Measurements from ENCODE around the gene PTBP1. TPM values are rescaled to one million over a fixed set of nuclear protein-coding genes. Genes with fewer than 3 reads are reported as not detected.

Gene PTBP1
- total RNA-seq, 1 donor from 2014 or later = 496 TPM

DNA sequence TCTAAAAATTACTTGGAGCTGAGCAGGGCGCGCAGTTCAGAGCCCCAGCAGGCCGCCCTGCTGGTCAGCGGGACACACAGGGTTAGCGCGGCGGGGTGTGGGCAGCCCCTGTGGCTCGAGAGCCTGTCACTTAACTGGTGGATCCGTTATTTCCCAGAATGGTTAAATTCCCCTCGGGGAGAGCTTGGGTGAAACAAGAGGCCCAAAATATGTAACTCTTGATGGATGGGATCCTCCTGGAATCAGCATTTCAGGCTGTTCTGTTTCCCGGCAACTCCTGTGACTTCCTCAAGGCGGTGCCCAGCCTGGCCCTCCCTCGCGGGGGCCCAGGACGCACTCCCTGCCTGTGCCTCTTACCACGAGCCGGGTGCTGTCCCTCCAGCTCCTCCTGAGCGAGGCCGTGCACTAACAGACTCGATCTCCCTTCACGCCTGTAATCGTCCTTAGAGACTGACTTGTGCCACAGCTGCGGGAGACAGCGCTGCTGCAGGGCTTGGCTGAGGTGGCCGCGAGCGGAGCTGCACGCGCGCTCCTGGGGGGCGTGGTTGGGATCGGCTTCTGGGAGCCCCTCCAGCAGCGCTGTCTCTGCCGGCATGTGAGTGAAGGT is 9.7 kb downstream of the PTBP1 start:
- H3K4me1 Mint-ChIP-seq (ENCODE audit: unreplicated experiment) = peaks cover 18% of the 10 kb centered on the region
- peak overlapping the region; percentile 40 for H3K4me3 Mint-ChIP-seq
- peak overlapping the region; percentile 76 for H3K27ac Mint-ChIP-seq
- peak; percentile 70 for DNase-seq (ENCODE audit: extremely low spot score, unreplicated experiment)
- H3K9me3 Mint-ChIP-seq = no peaks in the 10 kb centered on the region
- H3K27me3 Mint-ChIP-seq = no peaks in the 10 kb centered on the region
- TF ChIP-seq, protein P1, sequence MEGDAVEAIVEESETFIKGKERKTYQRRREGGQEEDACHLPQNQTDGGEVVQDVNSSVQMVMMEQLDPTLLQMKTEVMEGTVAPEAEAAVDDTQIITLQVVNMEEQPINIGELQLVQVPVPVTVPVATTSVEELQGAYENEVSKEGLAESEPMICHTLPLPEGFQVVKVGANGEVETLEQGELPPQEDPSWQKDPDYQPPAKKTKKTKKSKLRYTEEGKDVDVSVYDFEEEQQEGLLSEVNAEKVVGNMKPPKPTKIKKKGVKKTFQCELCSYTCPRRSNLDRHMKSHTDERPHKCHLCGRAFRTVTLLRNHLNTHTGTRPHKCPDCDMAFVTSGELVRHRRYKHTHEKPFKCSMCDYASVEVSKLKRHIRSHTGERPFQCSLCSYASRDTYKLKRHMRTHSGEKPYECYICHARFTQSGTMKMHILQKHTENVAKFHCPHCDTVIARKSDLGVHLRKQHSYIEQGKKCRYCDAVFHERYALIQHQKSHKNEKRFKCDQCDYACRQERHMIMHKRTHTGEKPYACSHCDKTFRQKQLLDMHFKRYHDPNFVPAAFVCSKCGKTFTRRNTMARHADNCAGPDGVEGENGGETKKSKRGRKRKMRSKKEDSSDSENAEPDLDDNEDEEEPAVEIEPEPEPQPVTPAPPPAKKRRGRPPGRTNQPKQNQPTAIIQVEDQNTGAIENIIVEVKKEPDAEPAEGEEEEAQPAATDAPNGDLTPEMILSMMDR (conservative IDR thresholded peaks at IDR 0.05) = no peak
- H3K36me3 Mint-ChIP-seq = peaks cover 22% of the 10 kb centered on the region

DNA sequence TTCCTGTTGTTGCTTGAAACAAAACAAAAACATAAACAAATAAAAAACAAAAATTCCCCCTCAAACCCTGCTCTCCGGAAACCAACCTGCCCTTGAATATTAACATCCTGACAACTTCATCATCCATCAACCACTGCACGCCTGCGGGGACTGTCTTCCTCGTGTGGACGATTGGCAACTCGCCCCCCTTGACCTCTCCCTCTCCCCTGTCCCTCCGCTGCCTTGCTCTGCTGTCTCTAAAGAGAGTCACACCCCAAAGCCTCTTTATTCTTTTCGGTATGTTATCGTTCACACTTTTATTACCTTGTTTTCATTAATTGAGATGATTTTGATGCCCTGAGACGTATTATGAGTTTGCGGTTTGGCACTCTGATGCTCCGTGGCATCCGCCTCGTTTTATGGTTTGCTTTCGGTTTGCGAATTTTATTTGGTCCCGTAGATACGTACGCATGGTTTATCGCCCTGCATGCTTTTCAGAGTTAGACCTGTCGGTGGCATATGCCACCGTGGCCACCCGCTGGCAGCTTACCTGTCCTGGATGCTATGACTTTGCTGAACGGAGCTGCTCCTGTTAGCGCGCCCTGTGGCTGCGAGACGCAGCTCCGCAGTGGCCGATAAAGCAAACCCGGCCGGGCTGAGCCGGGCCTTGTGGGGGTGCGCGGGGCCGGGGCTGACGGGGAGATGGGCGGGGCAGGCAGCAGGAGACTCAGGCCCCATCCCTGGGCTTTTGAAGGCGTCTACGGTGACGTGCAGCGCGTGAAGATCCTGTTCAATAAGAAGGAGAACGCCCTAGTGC is 10.6 kb downstream of the PTBP1 start:
- Mint-ChIP-seq H3K36me3 (peaks cover 17% of the 10 kb centered on the region), H3K4me3 (peak overlapping the region; percentile 40), H3K27ac (peak overlapping the region; percentile 76), H3K4me1 (ENCODE audit: unreplicated experiment) (peaks cover 14% of the 10 kb centered on the region), H3K27me3 (no peaks in the 10 kb centered on the region), H3K9me3 (no peaks in the 10 kb centered on the region)
- DNase-seq (ENCODE audit: extremely low spot score, unreplicated experiment) = no peak
- TF ChIP-seq, protein P1 (conservative IDR thresholded peaks at IDR 0.05) = no peak

DNA sequence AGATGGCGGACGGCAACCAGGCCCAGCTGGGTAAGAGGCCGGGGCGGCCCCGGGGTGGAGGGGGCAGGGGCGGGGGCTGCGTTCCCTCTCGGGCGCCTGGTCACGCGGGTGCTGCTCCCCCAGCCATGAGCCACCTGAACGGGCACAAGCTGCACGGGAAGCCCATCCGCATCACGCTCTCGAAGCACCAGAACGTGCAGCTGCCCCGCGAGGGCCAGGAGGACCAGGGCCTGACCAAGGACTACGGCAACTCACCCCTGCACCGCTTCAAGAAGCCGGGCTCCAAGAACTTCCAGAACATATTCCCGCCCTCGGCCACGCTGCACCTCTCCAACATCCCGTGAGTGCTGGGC is 11.1 kb downstream of the PTBP1 start:
- H3K27me3 Mint-ChIP-seq = no peaks in the 10 kb centered on the region
- H3K27ac Mint-ChIP-seq = no peak overlapping the region
- no peak overlapping the region for H3K4me3 Mint-ChIP-seq
- H3K4me1 Mint-ChIP-seq (ENCODE audit: unreplicated experiment) = peaks cover 8% of the 10 kb centered on the region
- H3K36me3 Mint-ChIP-seq = peaks cover 17% of the 10 kb centered on the region
- no peak for DNase-seq (ENCODE audit: extremely low spot score, unreplicated experiment)
- TF ChIP-seq, protein P1 (conservative IDR thresholded peaks at IDR 0.05) = no peak
- no peaks in the 10 kb centered on the region for H3K9me3 Mint-ChIP-seq

DNA sequence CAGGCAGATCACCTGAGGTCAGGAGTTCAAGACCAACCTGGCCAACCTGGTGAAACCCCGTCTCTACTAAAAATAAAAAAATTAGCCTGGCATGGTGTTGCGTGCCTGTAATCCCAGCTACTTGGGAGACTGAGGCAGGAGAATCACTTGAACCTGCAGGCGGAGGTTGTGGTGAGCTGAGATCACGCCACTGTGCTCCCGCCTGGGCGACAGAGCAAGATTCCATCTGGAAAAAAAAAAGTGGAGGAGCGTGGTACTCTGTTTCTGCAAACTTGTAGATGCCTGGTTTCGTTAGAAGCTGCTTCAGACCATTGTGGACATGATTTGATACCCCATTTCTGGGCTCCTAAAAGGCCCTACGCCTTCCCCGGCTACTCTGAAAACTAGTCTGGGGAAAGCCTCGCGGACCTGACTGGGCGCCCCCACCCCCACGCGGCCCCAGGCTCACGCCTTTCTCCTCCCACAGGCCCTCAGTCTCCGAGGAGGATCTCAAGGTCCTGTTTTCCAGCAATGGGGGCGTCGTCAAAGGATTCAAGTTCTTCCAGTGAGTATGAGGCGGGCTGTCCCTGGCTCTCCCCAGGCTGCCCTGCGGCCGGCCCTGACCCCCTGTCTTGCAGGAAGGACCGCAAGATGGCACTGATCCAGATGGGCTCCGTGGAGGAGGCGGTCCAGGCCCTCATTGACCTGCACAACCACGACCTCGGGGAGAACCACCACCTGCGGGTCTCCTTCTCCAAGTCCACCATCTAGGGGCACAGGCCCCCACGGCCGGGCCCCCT is 13.0 kb downstream of the PTBP1 start:
- Mint-ChIP-seq H3K4me1 (ENCODE audit: unreplicated experiment) (peaks cover 6% of the 10 kb centered on the region), H3K36me3 (peaks cover 17% of the 10 kb centered on the region), H3K9me3 (no peaks in the 10 kb centered on the region), H3K4me3 (peak overlapping the region; percentile 14), H3K27me3 (no peaks in the 10 kb centered on the region), H3K27ac (peak overlapping the region; percentile 34)
- no peak for DNase-seq (ENCODE audit: extremely low spot score, unreplicated experiment)
- TF ChIP-seq, protein P1 (conservative IDR thresholded peaks at IDR 0.05) = no peak

DNA sequence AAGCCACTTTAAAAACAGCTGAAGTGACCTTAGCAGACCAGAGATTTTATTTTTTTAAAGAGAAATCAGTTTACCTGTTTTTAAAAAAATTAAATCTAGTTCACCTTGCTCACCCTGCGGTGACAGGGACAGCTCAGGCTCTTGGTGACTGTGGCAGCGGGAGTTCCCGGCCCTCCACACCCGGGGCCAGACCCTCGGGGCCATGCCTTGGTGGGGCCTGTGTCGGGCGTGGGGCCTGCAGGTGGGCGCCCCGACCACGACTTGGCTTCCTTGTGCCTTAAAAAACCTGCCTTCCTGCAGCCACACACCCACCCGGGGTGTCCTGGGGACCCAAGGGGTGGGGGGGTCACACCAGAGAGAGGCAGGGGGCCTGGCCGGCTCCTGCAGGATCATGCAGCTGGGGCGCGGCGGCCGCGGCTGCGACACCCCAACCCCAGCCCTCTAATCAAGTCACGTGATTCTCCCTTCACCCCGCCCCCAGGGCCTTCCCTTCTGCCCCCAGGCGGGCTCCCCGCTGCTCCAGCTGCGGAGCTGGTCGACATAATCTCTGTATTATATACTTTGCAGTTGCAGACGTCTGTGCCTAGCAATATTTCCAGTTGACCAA is 13.7 kb downstream of the PTBP1 start:
- TF ChIP-seq, protein P1 (conservative IDR thresholded peaks at IDR 0.05) = no peak
- Mint-ChIP-seq H3K4me1 (ENCODE audit: unreplicated experiment) (peaks cover 6% of the 10 kb centered on the region), H3K27ac (peak overlapping the region; percentile 56), H3K36me3 (peaks cover 17% of the 10 kb centered on the region), H3K27me3 (no peaks in the 10 kb centered on the region), H3K4me3 (no peak overlapping the region), H3K9me3 (no peaks in the 10 kb centered on the region)
- no peak for DNase-seq (ENCODE audit: extremely low spot score, unreplicated experiment)

Data from type B pancreatic cell (in vitro differentiated cells).